ENCODE results near the gene RIMS4.
"Not testable (repeated sequence)": the region's sequence is repeated elsewhere in the genome, so short reads cannot be mapped to it uniquely, and the experiment has no call there.

The RIMS4 gene

GRCh38 chr20:44765701-44766347 lies 44.5 kb downstream of the RIMS4 start:
- no CpG with 5 or more reads among the region's 7 CpGs for WGBS (ENCODE audit: extremely low coverage, insufficient coverage, low lambda C conversion rate)
- Histone ChIP-seq H2BK15ac (replicated peaks; ENCODE audit: low read depth) (no peak overlapping the region), H2BK120ac (ENCODE audit: low read depth, low read length) (no peak overlapping the region), H3K27me3 (ENCODE audit: insufficient read depth, low read length, poor library complexity) (no peaks in the 10 kb centered on the region), H2BK5ac (ENCODE audit: low read length) (no peak overlapping the region), H3K4me3 (ENCODE audit: low read length) (no peak overlapping the region), H3K36me3 (ENCODE audit: control insufficient read depth, insufficient read depth, low read length) (no peaks in the 10 kb centered on the region), H3K4ac (ENCODE audit: low read depth, low read length) (no peak overlapping the region), H3K4me1 (ENCODE audit: control insufficient read depth, low read depth, low read length) (peaks cover 12% of the 10 kb centered on the region), H3K9ac (ENCODE audit: low read length) (no peak overlapping the region), H3K23ac (ENCODE audit: low read length) (no peak overlapping the region), H3K18ac (ENCODE audit: low read length) (no peak overlapping the region), H3K79me1 (ENCODE audit: low read length) (no peaks in the 10 kb centered on the region), H4K5ac (ENCODE audit: low read length) (no peak overlapping the region), H3K56ac (ENCODE audit: low read length) (peak overlapping the region; percentile 26), H3K79me2 (ENCODE audit: control insufficient read depth, insufficient read depth, low read length) (no peaks in the 10 kb centered on the region), H3K4me2 (ENCODE audit: low read length) (no peak overlapping the region), H3K27ac (ENCODE audit: low read depth, low read length) (no peak overlapping the region), H2AK5ac (ENCODE audit: low read length) (no peak overlapping the region), H4K8ac (ENCODE audit: low read depth, low read length) (no peak overlapping the region)
- DNase-seq: no peak

GRCh38 chr20:44765091-44765490 lies 45.3 kb downstream of the RIMS4 start:
- Histone ChIP-seq H3K79me1 (ENCODE audit: low read length) (no peaks in the 10 kb centered on the region), H3K27me3 (ENCODE audit: insufficient read depth, low read length, poor library complexity) (no peaks in the 10 kb centered on the region), H3K27ac (ENCODE audit: low read depth, low read length) (no peak overlapping the region), H3K4ac (ENCODE audit: low read depth, low read length) (no peak overlapping the region), H3K56ac (ENCODE audit: low read length) (no peak overlapping the region), H3K36me3 (ENCODE audit: control insufficient read depth, insufficient read depth, low read length) (no peaks in the 10 kb centered on the region), H3K9ac (ENCODE audit: low read length) (no peak overlapping the region), H3K4me1 (ENCODE audit: control insufficient read depth, low read depth, low read length) (peaks cover 12% of the 10 kb centered on the region), H4K8ac (ENCODE audit: low read depth, low read length) (no peak overlapping the region), H2AK5ac (ENCODE audit: low read length) (no peak overlapping the region), H3K79me2 (ENCODE audit: control insufficient read depth, insufficient read depth, low read length) (no peaks in the 10 kb centered on the region), H2BK120ac (ENCODE audit: low read depth, low read length) (no peak overlapping the region), H2BK15ac (replicated peaks; ENCODE audit: low read depth) (no peak overlapping the region), H4K5ac (ENCODE audit: low read length) (no peak overlapping the region), H3K18ac (ENCODE audit: low read length) (no peak overlapping the region), H3K23ac (ENCODE audit: low read length) (no peak overlapping the region), H3K4me2 (ENCODE audit: low read length) (no peak overlapping the region), H3K4me3 (ENCODE audit: low read length) (no peak overlapping the region), H2BK5ac (ENCODE audit: low read length) (no peak overlapping the region)
- DNase-seq: no peak
- whole genome bisulfite sequencing (ENCODE audit: extremely low coverage, insufficient coverage, low lambda C conversion rate): no CpG with 5 or more reads among the region's 4 CpGs

- peaks cover 12% of the 10 kb centered on the region for H3K4me1 ChIP-seq (ENCODE audit: control insufficient read depth, low read depth, low read length)
- DNase-seq; H2AK5ac ChIP-seq (ENCODE audit: low read length); H2BK120ac ChIP-seq (ENCODE audit: low read depth, low read length); H3K79me1 ChIP-seq (ENCODE audit: low read length); H3K79me2 ChIP-seq (ENCODE audit: control insufficient read depth, insufficient read depth, low read length); H3K27me3 ChIP-seq (ENCODE audit: insufficient read depth, low read length, poor library complexity); H3K4ac ChIP-seq (ENCODE audit: low read depth, low read length); H3K27ac ChIP-seq (ENCODE audit: low read depth, low read length); H3K9ac ChIP-seq (ENCODE audit: low read length); H3K18ac ChIP-seq (ENCODE audit: low read length); H2BK5ac ChIP-seq (ENCODE audit: low read length); H3K4me2 ChIP-seq (ENCODE audit: low read length); H3K56ac ChIP-seq (ENCODE audit: low read length); H3K36me3 ChIP-seq (ENCODE audit: control insufficient read depth, insufficient read depth, low read length); H3K4me3 ChIP-seq (ENCODE audit: low read length); H3K23ac ChIP-seq (ENCODE audit: low read length); H4K8ac ChIP-seq (ENCODE audit: low read depth, low read length); H2BK15ac ChIP-seq (replicated peaks; ENCODE audit: low read depth); H4K5ac ChIP-seq (ENCODE audit: low read length): not testable (repeated sequence)
- WGBS (ENCODE audit: extremely low coverage, insufficient coverage, low lambda C conversion rate): no CpG with 5 or more reads among the region's 3 CpGs
Measured at GRCh38 chr20:44763798-44764197, 46.5 kb downstream of the RIMS4 start.

- no peak overlapping the region for H3K4me2 ChIP-seq (ENCODE audit: low read length)
- peak; percentile 72 for DNase-seq
- H3K27ac ChIP-seq (ENCODE audit: low read depth, low read length): peak overlapping the region; percentile 18
Measured at GRCh38 chr20:44762466-44763140, 47.7 kb downstream of the RIMS4 start.

GRCh38 chr20:44761423-44761822 lies 48.9 kb downstream of the RIMS4 start:
- Histone ChIP-seq H3K4me1 (ENCODE audit: control insufficient read depth, low read depth, low read length) (peaks cover 12% of the 10 kb centered on the region), H3K9ac (ENCODE audit: low read length) (no peak overlapping the region), H3K36me3 (ENCODE audit: control insufficient read depth, insufficient read depth, low read length) (no peaks in the 10 kb centered on the region), H3K4me3 (ENCODE audit: low read length) (no peak overlapping the region), H3K56ac (ENCODE audit: low read length) (no peak overlapping the region), H3K27me3 (ENCODE audit: insufficient read depth, low read length, poor library complexity) (no peaks in the 10 kb centered on the region), H4K8ac (ENCODE audit: low read depth, low read length) (no peak overlapping the region), H4K5ac (ENCODE audit: low read length) (no peak overlapping the region), H3K79me1 (ENCODE audit: low read length) (no peaks in the 10 kb centered on the region), H2AK5ac (ENCODE audit: low read length) (no peak overlapping the region), H2BK15ac (replicated peaks; ENCODE audit: low read depth) (no peak overlapping the region), H3K18ac (ENCODE audit: low read length) (no peak overlapping the region), H2BK5ac (ENCODE audit: low read length) (no peak overlapping the region), H3K4ac (ENCODE audit: low read depth, low read length) (no peak overlapping the region), H3K23ac (ENCODE audit: low read length) (no peak overlapping the region), H3K4me2 (ENCODE audit: low read length) (no peak overlapping the region), H2BK120ac (ENCODE audit: low read depth, low read length) (no peak overlapping the region), H3K27ac (ENCODE audit: low read depth, low read length) (no peak overlapping the region), H3K79me2 (ENCODE audit: control insufficient read depth, insufficient read depth, low read length) (no peaks in the 10 kb centered on the region)
- no CpG with 5 or more reads among the region's 3 CpGs for WGBS (ENCODE audit: extremely low coverage, insufficient coverage, low lambda C conversion rate)
- DNase-seq: no peak

More at GRCh38 chr20:44762466-44763140, 47.7 kb downstream of the RIMS4 start:
- Histone ChIP-seq H3K4me3 (ENCODE audit: low read length) (no peak overlapping the region), H4K8ac (ENCODE audit: low read depth, low read length) (no peak overlapping the region), H4K5ac (ENCODE audit: low read length) (no peak overlapping the region), H3K56ac (ENCODE audit: low read length) (peak overlapping the region; percentile 2), H3K79me2 (ENCODE audit: control insufficient read depth, insufficient read depth, low read length) (no peaks in the 10 kb centered on the region), H3K18ac (ENCODE audit: low read length) (no peak overlapping the region), H3K9ac (ENCODE audit: low read length) (peak overlapping the region; percentile 5), H2BK120ac (ENCODE audit: low read depth, low read length) (no peak overlapping the region), H3K4me1 (ENCODE audit: control insufficient read depth, low read depth, low read length) (peaks cover 12% of the 10 kb centered on the region), H3K4ac (ENCODE audit: low read depth, low read length) (no peak overlapping the region), H2BK15ac (replicated peaks; ENCODE audit: low read depth) (no peak overlapping the region), H3K79me1 (ENCODE audit: low read length) (no peaks in the 10 kb centered on the region), H2BK5ac (ENCODE audit: low read length) (peak overlapping the region; percentile 58), H3K27me3 (ENCODE audit: insufficient read depth, low read length, poor library complexity) (no peaks in the 10 kb centered on the region), H3K36me3 (ENCODE audit: control insufficient read depth, insufficient read depth, low read length) (no peaks in the 10 kb centered on the region), H3K23ac (ENCODE audit: low read length) (peak overlapping the region; percentile 54), H2AK5ac (ENCODE audit: low read length) (no peak overlapping the region)
- WGBS (ENCODE audit: extremely low coverage, insufficient coverage, low lambda C conversion rate): no CpG with 5 or more reads among the region's 10 CpGs
